ENCODE data around the gene CDHR4. TPM values are rescaled to one million over a fixed set of nuclear protein-coding genes. Genes with fewer than 3 reads are reported as not detected.

CDHR4 gene
- total and polyA plus RNA-seq, 9 of the 15 experiments (the other 6 are each of a cell fraction or from before 2014, with no cell fraction given) = 0.21 TPM; not detected in 8

GRCh38 chr3:49790626-49791411 lies 8.9 kb downstream of the CDHR4 start (continued):
- TF ChIP-seq PTTG1 (tag; IDR thresholded peaks at IDR 0.05; ENCODE audit: low read depth) = no peak
- peak; percentile 86 for TF ChIP-seq JUND (IDR thresholded peaks at IDR 0.05; ENCODE audit: borderline replicate concordance, low read depth, low read length)
- peak; percentile 65; the same call in 1 of the 3 replicates for TF ChIP-seq JUND (tag; IDR thresholded peaks at IDR 0.05; ENCODE audit: borderline replicate concordance, low read depth, low read length)
- TF ChIP-seq PKNOX1 (IDR thresholded peaks at IDR 0.05) = peak; percentile 95
- no peak for TF ChIP-seq TAF1 (IDR thresholded peaks at IDR 0.05; ENCODE audit: control insufficient read depth, extremely low read depth, insufficient read depth, low read length, severe bottlenecking)
- no peak for TF ChIP-seq PHF21A (IDR thresholded peaks at IDR 0.05; ENCODE audit: borderline replicate concordance, low read depth)

GRCh38 chr3:49788056-49788455 lies 11.6 kb downstream of the CDHR4 start:
- Histone ChIP-seq H3K27me3 (ENCODE audit: control insufficient read depth in 2 of 2, insufficient read depth in 2 of 2, low read length in 2 of 2) (no peaks in the 10 kb centered on the region), H2AFZ (ENCODE audit: low read depth, low read length) (peak overlapping the region; percentile 45; the same call in 1 of the 2 replicates), H3K27ac (ENCODE audit: extremely low read depth, low read depth, low read length) (no peak overlapping the region), H3K79me2 (ENCODE audit: control insufficient read depth, insufficient read depth, low read length) (peaks cover 37% of the 10 kb centered on the region), H4K20me1 (replicated peaks; ENCODE audit: control insufficient read depth, insufficient read depth, low read length) (no peaks in the 10 kb centered on the region), H3K4me1 (replicated peaks in 1 of 2; ENCODE audit: control insufficient read depth in 2 of 2, insufficient read depth in 2 of 2, low read length in 2 of 2) (peaks cover 12 to 23% of the 10 kb centered on the region in 2 experiments; a peak in 4 of 5 replicates), H3K9me1 (ENCODE audit: control insufficient read depth, insufficient read depth, low read length) (no peaks in the 10 kb centered on the region), H3K4me3 (no peak overlapping the region), H3K4me2 (ENCODE audit: insufficient read depth, low read length) (no peak overlapping the region), H3K36me3 (ENCODE audit: control insufficient read depth, insufficient read depth, low read length) (peaks cover 13% of the 10 kb centered on the region; the same call in 2 of the 3 replicates), H3K9ac (ENCODE audit: insufficient read depth in 1 of 2, low read depth in 2 of 2, low read length in 2 of 2) (no peak overlapping the region), H3K9me3 (replicated peaks; ENCODE audit: control insufficient read depth, insufficient read depth, low read depth, low read length) (no peaks in the 10 kb centered on the region)
- intact Hi-C loops (cut with micrococcal nuclease) (no loop called here), in situ Hi-C loops (cut with MboI) (no loop called here)
- ChIA-PET POLR2A (interaction anchor here (0.6 to 2.8 kb wide), 4 partner anchors 15 to 415 kb away, joined by 3 to 16 read pairs (median 3); partner anchors contain the start of gene INKA1), CTCF (ENCODE audit: low intra/inter-chr PET ratio) (interaction anchor here (0.6 kb wide), 1 partner anchor 319 kb away, joined by 3 read pairs; no protein-coding TSS in a partner anchor)
- WGBS (ENCODE audit: insufficient coverage, low coverage, missing lambda C conversion rate) = 76% methylated on average over 2 of the region's 2 CpGs
- no peak for TF ChIP-seq POLR3G (IDR thresholded peaks at IDR 0.05; ENCODE audit: extremely low read depth, insufficient read length, insufficient replicate concordance)
- TF ChIP-seq SMARCE1 (IDR thresholded peaks at IDR 0.05) = no peak
- no peak for TF ChIP-seq EP400 (IDR thresholded peaks at IDR 0.05)
- no TSS peak for BruUV-seq (replicated peaks)
- DNase-seq (ENCODE audit: extremely low read depth in 1 of 4, low spot score in 3 of 4) (no peak), FAIRE-seq (no peak), ATAC-seq (no peak)
